PC-3 (cell line): ENCODE results near the gene PTAFR.

Source experiments
- CTCF ChIP-seq: fragments of 300-600 bp; sonication (generic); conservative IDR thresholded peaks from 2 replicates; pipeline ENCODE4 v1.5.1; 2017; ENCODE audit warnings: antibody characterized with exemption, low read depth, mild to moderate bottlenecking, low read length
- EZH2phosphoT487 ChIP-seq: fragments of 300-600 bp; sonication (generic); IDR thresholded peaks from 2 replicates; pipeline ENCODE4 v1.6.1; 2018; ENCODE audit warnings: mild to moderate bottlenecking, antibody characterized with exemption, low read length, borderline replicate concordance

GRCh38 chr1:28136169-28136921 lies 40.1 kb downstream of the PTAFR start:
- no peak for TF ChIP-seq CTCF
- TF ChIP-seq EZH2phosphoT487, result no peak
